ENCODE data around the gene RCVRN. TPM values are rescaled to one million over a fixed set of nuclear protein-coding genes. Genes with fewer than 3 reads are reported as not detected.

The RCVRN gene
- polyA plus RNA-seq, 1 of the 3 experiments (the other 2 are of a cell fraction) = not detected

DNA sequence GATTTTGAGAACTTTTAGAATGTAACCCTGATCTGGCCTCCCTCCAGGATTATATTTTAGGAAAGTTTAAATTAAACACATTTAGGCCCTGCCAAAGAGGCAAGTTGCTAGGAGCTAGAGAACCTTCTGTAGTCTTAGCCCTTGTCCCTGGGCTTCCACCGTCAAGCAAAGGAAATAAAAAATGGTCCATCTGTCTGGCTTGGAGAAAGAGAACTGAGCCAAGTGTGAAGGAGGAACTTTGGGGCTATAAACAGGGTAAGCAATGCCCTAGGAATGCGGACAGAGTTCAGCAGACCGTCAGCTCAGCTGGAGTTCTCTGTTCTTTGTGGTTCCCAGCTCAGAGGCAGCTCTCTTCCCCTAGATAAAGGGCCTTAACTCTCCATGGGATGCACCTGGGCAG is 29.6 kb downstream of the RCVRN start:
- Histone ChIP-seq H3K27me3 (ENCODE audit: insufficient read depth) (no peaks in the 10 kb centered on the region; the same call in 1 of the 2 replicates), H3K4me3 (ENCODE audit: low read depth in 2 of 2, low read length in 1 of 2) (no peak overlapping the region), H3K4me2 (no peak overlapping the region), H3K9me2 (no peaks in the 10 kb centered on the region), H3K9me3 (no peaks in the 10 kb centered on the region), H3K27ac (ENCODE audit: low read depth in 2 of 2, low read length in 1 of 2) (no peak overlapping the region), H3K36me3 (replicated peaks in 1 of 2; ENCODE audit: control insufficient read depth in 1 of 2, insufficient read depth in 2 of 2, low read length in 1 of 2) (no peaks in the 10 kb centered on the region), H3F3A (replicated peaks; ENCODE audit: insufficient read depth) (no peaks in the 10 kb centered on the region), H2AFZ (ENCODE audit: low read depth) (no peak overlapping the region), H4K20me1 (ENCODE audit: insufficient read depth) (no peaks in the 10 kb centered on the region), H3K9ac (no peak overlapping the region), H3K79me2 (ENCODE audit: insufficient read depth) (no peaks in the 10 kb centered on the region), H3K4me1 (ENCODE audit: control insufficient read depth in 1 of 2, insufficient read depth in 2 of 2, low read depth in 1 of 2, low read length in 1 of 2) (no peaks in the 10 kb centered on the region)
- POLR2A ChIA-PET = no interaction called here
- WGBS (ENCODE audit: low lambda C conversion rate) = 11% methylated on average over 3 of the region's 3 CpGs
- TF ChIP-seq, protein P1, sequence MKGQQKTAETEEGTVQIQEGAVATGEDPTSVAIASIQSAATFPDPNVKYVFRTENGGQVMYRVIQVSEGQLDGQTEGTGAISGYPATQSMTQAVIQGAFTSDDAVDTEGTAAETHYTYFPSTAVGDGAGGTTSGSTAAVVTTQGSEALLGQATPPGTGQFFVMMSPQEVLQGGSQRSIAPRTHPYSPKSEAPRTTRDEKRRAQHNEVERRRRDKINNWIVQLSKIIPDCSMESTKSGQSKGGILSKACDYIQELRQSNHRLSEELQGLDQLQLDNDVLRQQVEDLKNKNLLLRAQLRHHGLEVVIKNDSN (IDR thresholded peaks at IDR 0.05; ENCODE audit: borderline replicate concordance, low read depth) = no peak
- no peak for TF ChIP-seq CHD2 (IDR thresholded peaks at IDR 0.05; ENCODE audit: low read length, partially characterized antibody)
- CTCF ChIA-PET = no interaction called here
- DNase-seq = no peak

DNA sequence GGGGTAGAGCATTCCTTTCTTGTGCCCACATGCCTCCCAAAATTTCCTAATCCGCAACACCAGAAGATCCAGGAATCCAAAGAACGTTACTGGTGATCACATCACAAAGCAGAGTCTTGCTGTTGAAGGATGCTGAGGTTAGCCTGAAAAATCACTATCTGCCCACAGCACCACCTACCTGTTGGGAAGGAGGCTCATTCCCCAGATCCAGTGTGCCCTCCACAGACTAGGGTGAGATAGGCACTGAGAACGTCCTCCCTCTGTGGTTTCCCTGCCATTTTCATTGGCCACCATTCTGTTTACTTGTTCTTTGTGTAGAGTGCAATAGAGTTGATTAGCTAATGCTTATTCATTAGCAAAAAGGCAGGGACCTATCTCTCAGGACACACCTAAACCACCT is 30.3 kb downstream of the RCVRN start:
- Histone ChIP-seq H3K9me2 (no peaks in the 10 kb centered on the region), H4K20me1 (ENCODE audit: insufficient read depth) (no peaks in the 10 kb centered on the region), H2AFZ (ENCODE audit: low read depth) (no peak overlapping the region), H3K4me2 (no peak overlapping the region), H3K79me2 (ENCODE audit: insufficient read depth) (no peaks in the 10 kb centered on the region), H3F3A (replicated peaks; ENCODE audit: insufficient read depth) (no peaks in the 10 kb centered on the region), H3K36me3 (replicated peaks in 1 of 2; ENCODE audit: control insufficient read depth in 1 of 2, insufficient read depth in 2 of 2, low read length in 1 of 2) (no peaks in the 10 kb centered on the region), H3K9ac (no peak overlapping the region), H3K27ac (ENCODE audit: low read depth in 2 of 2, low read length in 1 of 2) (no peak overlapping the region), H3K4me1 (ENCODE audit: control insufficient read depth in 1 of 2, insufficient read depth in 2 of 2, low read depth in 1 of 2, low read length in 1 of 2) (no peaks in the 10 kb centered on the region), H3K9me3 (no peaks in the 10 kb centered on the region), H3K4me3 (ENCODE audit: low read depth in 2 of 2, low read length in 1 of 2) (no peak overlapping the region), H3K27me3 (ENCODE audit: insufficient read depth) (no peaks in the 10 kb centered on the region; the same call in 1 of the 2 replicates)
- WGBS (ENCODE audit: low lambda C conversion rate) = 21% methylated on average over 3 of the region's 3 CpGs
- CTCF ChIA-PET = no interaction called here
- TF ChIP-seq FOXJ3 (CRISPR knock-in tag; IDR thresholded peaks at IDR 0.05) (no peak), TCF12 (IDR thresholded peaks at IDR 0.05) (no peak), SIN3A (IDR thresholded peaks at IDR 0.05; ENCODE audit: borderline replicate concordance, low read depth, low read length) (no peak), RFX5 (IDR thresholded peaks at IDR 0.05; ENCODE audit: low read length) (no peak), RCOR1 (IDR thresholded peaks at IDR 0.05; ENCODE audit: low read length) (no peak), SMC3 (IDR thresholded peaks at IDR 0.05; ENCODE audit: low read depth, low read length) (no peak), JUND (IDR thresholded peaks at IDR 0.05) (no peak), FOSL2 (IDR thresholded peaks at IDR 0.05; ENCODE audit: borderline replicate concordance, low read depth) (no peak), NFIC (IDR thresholded peaks at IDR 0.05; ENCODE audit: borderline replicate concordance) (no peak), NRF1 (IDR thresholded peaks at IDR 0.05; ENCODE audit: low read depth, low read length) (no peak), CHD2 (IDR thresholded peaks at IDR 0.05; ENCODE audit: low read length, partially characterized antibody) (no peak), GABPA (IDR thresholded peaks at IDR 0.05; ENCODE audit: low read depth) (no peak)
- TF ChIP-seq, protein P2, sequence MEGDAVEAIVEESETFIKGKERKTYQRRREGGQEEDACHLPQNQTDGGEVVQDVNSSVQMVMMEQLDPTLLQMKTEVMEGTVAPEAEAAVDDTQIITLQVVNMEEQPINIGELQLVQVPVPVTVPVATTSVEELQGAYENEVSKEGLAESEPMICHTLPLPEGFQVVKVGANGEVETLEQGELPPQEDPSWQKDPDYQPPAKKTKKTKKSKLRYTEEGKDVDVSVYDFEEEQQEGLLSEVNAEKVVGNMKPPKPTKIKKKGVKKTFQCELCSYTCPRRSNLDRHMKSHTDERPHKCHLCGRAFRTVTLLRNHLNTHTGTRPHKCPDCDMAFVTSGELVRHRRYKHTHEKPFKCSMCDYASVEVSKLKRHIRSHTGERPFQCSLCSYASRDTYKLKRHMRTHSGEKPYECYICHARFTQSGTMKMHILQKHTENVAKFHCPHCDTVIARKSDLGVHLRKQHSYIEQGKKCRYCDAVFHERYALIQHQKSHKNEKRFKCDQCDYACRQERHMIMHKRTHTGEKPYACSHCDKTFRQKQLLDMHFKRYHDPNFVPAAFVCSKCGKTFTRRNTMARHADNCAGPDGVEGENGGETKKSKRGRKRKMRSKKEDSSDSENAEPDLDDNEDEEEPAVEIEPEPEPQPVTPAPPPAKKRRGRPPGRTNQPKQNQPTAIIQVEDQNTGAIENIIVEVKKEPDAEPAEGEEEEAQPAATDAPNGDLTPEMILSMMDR (IDR thresholded peaks at IDR 0.05) = no peak
- TF ChIP-seq, protein P3, sequence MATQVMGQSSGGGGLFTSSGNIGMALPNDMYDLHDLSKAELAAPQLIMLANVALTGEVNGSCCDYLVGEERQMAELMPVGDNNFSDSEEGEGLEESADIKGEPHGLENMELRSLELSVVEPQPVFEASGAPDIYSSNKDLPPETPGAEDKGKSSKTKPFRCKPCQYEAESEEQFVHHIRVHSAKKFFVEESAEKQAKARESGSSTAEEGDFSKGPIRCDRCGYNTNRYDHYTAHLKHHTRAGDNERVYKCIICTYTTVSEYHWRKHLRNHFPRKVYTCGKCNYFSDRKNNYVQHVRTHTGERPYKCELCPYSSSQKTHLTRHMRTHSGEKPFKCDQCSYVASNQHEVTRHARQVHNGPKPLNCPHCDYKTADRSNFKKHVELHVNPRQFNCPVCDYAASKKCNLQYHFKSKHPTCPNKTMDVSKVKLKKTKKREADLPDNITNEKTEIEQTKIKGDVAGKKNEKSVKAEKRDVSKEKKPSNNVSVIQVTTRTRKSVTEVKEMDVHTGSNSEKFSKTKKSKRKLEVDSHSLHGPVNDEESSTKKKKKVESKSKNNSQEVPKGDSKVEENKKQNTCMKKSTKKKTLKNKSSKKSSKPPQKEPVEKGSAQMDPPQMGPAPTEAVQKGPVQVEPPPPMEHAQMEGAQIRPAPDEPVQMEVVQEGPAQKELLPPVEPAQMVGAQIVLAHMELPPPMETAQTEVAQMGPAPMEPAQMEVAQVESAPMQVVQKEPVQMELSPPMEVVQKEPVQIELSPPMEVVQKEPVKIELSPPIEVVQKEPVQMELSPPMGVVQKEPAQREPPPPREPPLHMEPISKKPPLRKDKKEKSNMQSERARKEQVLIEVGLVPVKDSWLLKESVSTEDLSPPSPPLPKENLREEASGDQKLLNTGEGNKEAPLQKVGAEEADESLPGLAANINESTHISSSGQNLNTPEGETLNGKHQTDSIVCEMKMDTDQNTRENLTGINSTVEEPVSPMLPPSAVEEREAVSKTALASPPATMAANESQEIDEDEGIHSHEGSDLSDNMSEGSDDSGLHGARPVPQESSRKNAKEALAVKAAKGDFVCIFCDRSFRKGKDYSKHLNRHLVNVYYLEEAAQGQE (IDR thresholded peaks at IDR 0.05; ENCODE audit: low read depth, low read length) = no peak
- TF ChIP-seq, protein P4, sequence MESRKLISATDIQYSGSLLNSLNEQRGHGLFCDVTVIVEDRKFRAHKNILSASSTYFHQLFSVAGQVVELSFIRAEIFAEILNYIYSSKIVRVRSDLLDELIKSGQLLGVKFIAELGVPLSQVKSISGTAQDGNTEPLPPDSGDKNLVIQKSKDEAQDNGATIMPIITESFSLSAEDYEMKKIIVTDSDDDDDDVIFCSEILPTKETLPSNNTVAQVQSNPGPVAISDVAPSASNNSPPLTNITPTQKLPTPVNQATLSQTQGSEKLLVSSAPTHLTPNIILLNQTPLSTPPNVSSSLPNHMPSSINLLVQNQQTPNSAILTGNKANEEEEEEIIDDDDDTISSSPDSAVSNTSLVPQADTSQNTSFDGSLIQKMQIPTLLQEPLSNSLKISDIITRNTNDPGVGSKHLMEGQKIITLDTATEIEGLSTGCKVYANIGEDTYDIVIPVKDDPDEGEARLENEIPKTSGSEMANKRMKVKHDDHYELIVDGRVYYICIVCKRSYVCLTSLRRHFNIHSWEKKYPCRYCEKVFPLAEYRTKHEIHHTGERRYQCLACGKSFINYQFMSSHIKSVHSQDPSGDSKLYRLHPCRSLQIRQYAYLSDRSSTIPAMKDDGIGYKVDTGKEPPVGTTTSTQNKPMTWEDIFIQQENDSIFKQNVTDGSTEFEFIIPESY (IDR thresholded peaks at IDR 0.05; ENCODE audit: borderline replicate concordance, low read depth) = no peak
- TF ChIP-seq, protein P5, sequence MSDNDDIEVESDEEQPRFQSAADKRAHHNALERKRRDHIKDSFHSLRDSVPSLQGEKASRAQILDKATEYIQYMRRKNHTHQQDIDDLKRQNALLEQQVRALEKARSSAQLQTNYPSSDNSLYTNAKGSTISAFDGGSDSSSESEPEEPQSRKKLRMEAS (IDR thresholded peaks at IDR 0.05; ENCODE audit: low read depth) = no peak
- TF ChIP-seq, protein P6, sequence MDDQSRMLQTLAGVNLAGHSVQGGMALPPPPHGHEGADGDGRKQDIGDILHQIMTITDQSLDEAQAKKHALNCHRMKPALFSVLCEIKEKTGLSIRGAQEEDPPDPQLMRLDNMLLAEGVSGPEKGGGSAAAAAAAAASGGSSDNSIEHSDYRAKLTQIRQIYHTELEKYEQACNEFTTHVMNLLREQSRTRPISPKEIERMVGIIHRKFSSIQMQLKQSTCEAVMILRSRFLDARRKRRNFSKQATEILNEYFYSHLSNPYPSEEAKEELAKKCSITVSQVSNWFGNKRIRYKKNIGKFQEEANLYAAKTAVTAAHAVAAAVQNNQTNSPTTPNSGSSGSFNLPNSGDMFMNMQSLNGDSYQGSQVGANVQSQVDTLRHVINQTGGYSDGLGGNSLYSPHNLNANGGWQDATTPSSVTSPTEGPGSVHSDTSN (IDR thresholded peaks at IDR 0.05) = no peak
- POLR2A ChIA-PET = no interaction called here
- no peak for DNase-seq
